ENCODE results near the gene CELA3B. TPM values are rescaled to one million over a fixed set of nuclear protein-coding genes. Genes with fewer than 3 reads are reported as not detected.
"Not testable (repeated sequence)": the region's sequence is repeated elsewhere in the genome, so short reads cannot be mapped to it uniquely, and the experiment has no call there.

The CELA3B gene
- polyA plus RNA-seq, 1 donor (not counting 4 experiments of a cell fraction or from before 2014, with no cell fraction given) = not detected

GRCh38 chr1:22001409-22001808, 24.6 kb downstream of the CELA3B start, which contains the start of gene CELA3A:
TSS of gene CELA3A (plus strand) at chr1:22001657. CDS start at chr1:22001675, 18 bp downstream.
- Histone ChIP-seq H4K20me1 (ENCODE audit: control insufficient read depth, extremely low read depth, insufficient read depth, low read length) (no peaks in the 10 kb centered on the region), H3K36me3 (ENCODE audit: control insufficient read depth in 2 of 2, extremely low read depth in 1 of 2, insufficient read depth in 2 of 2, low read length in 2 of 2) (no peaks in the 10 kb centered on the region), H3K27ac (ENCODE audit: control insufficient read depth, insufficient read depth, low read length) (no peak within 1 kb of the TSS), H3K27me3 (ENCODE audit: control insufficient read depth, extremely low read depth, insufficient read depth, low read length) (no peaks in the 10 kb centered on the region), H3K4me1 (ENCODE audit: control insufficient read depth, extremely low read depth, insufficient read depth, low read length) (peaks cover 3% of the 10 kb centered on the region), H3K4me3 (ENCODE audit: control insufficient read depth in 2 of 3, extremely low read depth in 1 of 3, insufficient read depth in 2 of 3, low read depth in 1 of 3, low read length in 3 of 3) (no peak within 1 kb of the TSS), H2AFZ (ENCODE audit: control insufficient read depth, low read length) (no peak within 1 kb of the TSS), H3K9me3 (ENCODE audit: control insufficient read depth, low read depth, low read length) (no peaks in the 10 kb centered on the region), H3K4me2 (ENCODE audit: control insufficient read depth, extremely low read depth, insufficient read depth, low read depth, low read length) (no peak within 1 kb of the TSS), H3K9ac (ENCODE audit: control insufficient read depth, extremely low read depth, insufficient read depth, low read length) (no peak within 1 kb of the TSS), H3K79me2 (ENCODE audit: control insufficient read depth, insufficient read depth, low read length) (no peaks in the 10 kb centered on the region), H3K9me1 (ENCODE audit: control insufficient read depth, extremely low read depth, insufficient read depth, low read length) (no peaks in the 10 kb centered on the region)
- FAIRE-seq (no peak), DNase-seq (ENCODE audit: low read depth, low spot score) (no peak)
- TF ChIP-seq CTCF (optimal IDR thresholded peaks at IDR 0.05 in 1 of 3, IDR thresholded peaks at IDR 0.05 in 1 of 3, conservative IDR thresholded peaks at IDR 0.05 in 1 of 3; ENCODE audit: extremely low read depth in 1 of 3, insufficient read depth in 2 of 3, low read length in 3 of 3) (no peak), EZH2 (IDR thresholded peaks at IDR 0.05; ENCODE audit: low read length) (no peak)
- dilution Hi-C loops (cut with MboI; ENCODE audit: extremely low pct_ligation_motif_present, low sequenced_read_pairs) = no loop called here

- H3K9me1 ChIP-seq (ENCODE audit: control insufficient read depth, extremely low read depth, insufficient read depth, low read length); H4K20me1 ChIP-seq (ENCODE audit: control insufficient read depth, extremely low read depth, insufficient read depth, low read length); H3K4me3 ChIP-seq (ENCODE audit: control insufficient read depth in 2 of 3, extremely low read depth in 1 of 3, insufficient read depth in 2 of 3, low read depth in 1 of 3, low read length in 3 of 3); DNase-seq (ENCODE audit: low read depth, low spot score); H3K27me3 ChIP-seq (ENCODE audit: control insufficient read depth, extremely low read depth, insufficient read depth, low read length); H2AFZ ChIP-seq (ENCODE audit: control insufficient read depth, low read length); H3K36me3 ChIP-seq (ENCODE audit: control insufficient read depth in 2 of 2, extremely low read depth in 1 of 2, insufficient read depth in 2 of 2, low read length in 2 of 2); dilution Hi-C loops (cut with MboI; ENCODE audit: extremely low pct_ligation_motif_present, low sequenced_read_pairs); H3K9me3 ChIP-seq (ENCODE audit: control insufficient read depth, low read depth, low read length); H3K79me2 ChIP-seq (ENCODE audit: control insufficient read depth, insufficient read depth, low read length); H3K4me2 ChIP-seq (ENCODE audit: control insufficient read depth, extremely low read depth, insufficient read depth, low read depth, low read length); H3K9ac ChIP-seq (ENCODE audit: control insufficient read depth, extremely low read depth, insufficient read depth, low read length); H3K4me1 ChIP-seq (ENCODE audit: control insufficient read depth, extremely low read depth, insufficient read depth, low read length); H3K27ac ChIP-seq (ENCODE audit: control insufficient read depth, insufficient read depth, low read length); FAIRE-seq: not testable (repeated sequence)
Measured at GRCh38 chr1:22002461-22002860, 25.6 kb downstream of the CELA3B start.

GRCh38 chr1:22002875-22003274, 26.1 kb downstream of the CELA3B start:
- H3K27me3 ChIP-seq (ENCODE audit: control insufficient read depth, extremely low read depth, insufficient read depth, low read length); H3K9me3 ChIP-seq (ENCODE audit: control insufficient read depth, low read depth, low read length); H3K4me2 ChIP-seq (ENCODE audit: control insufficient read depth, extremely low read depth, insufficient read depth, low read depth, low read length); H3K4me1 ChIP-seq (ENCODE audit: control insufficient read depth, extremely low read depth, insufficient read depth, low read length); H3K36me3 ChIP-seq (ENCODE audit: control insufficient read depth in 2 of 2, extremely low read depth in 1 of 2, insufficient read depth in 2 of 2, low read length in 2 of 2); H4K20me1 ChIP-seq (ENCODE audit: control insufficient read depth, extremely low read depth, insufficient read depth, low read length); H3K9me1 ChIP-seq (ENCODE audit: control insufficient read depth, extremely low read depth, insufficient read depth, low read length); DNase-seq (ENCODE audit: low read depth, low spot score); H3K27ac ChIP-seq (ENCODE audit: control insufficient read depth, insufficient read depth, low read length); H3K4me3 ChIP-seq (ENCODE audit: control insufficient read depth in 2 of 3, extremely low read depth in 1 of 3, insufficient read depth in 2 of 3, low read depth in 1 of 3, low read length in 3 of 3); H3K9ac ChIP-seq (ENCODE audit: control insufficient read depth, extremely low read depth, insufficient read depth, low read length); dilution Hi-C loops (cut with MboI; ENCODE audit: extremely low pct_ligation_motif_present, low sequenced_read_pairs); H2AFZ ChIP-seq (ENCODE audit: control insufficient read depth, low read length); H3K79me2 ChIP-seq (ENCODE audit: control insufficient read depth, insufficient read depth, low read length); FAIRE-seq: not testable (repeated sequence)

- H3K79me2 ChIP-seq (ENCODE audit: control insufficient read depth, insufficient read depth, low read length); H2AFZ ChIP-seq (ENCODE audit: control insufficient read depth, low read length); H3K9ac ChIP-seq (ENCODE audit: control insufficient read depth, extremely low read depth, insufficient read depth, low read length); H3K9me3 ChIP-seq (ENCODE audit: control insufficient read depth, low read depth, low read length); FAIRE-seq; H3K36me3 ChIP-seq (ENCODE audit: control insufficient read depth in 2 of 2, extremely low read depth in 1 of 2, insufficient read depth in 2 of 2, low read length in 2 of 2); H3K4me1 ChIP-seq (ENCODE audit: control insufficient read depth, extremely low read depth, insufficient read depth, low read length); H3K27ac ChIP-seq (ENCODE audit: control insufficient read depth, insufficient read depth, low read length); H3K4me3 ChIP-seq (ENCODE audit: control insufficient read depth in 2 of 3, extremely low read depth in 1 of 3, insufficient read depth in 2 of 3, low read depth in 1 of 3, low read length in 3 of 3); H3K27me3 ChIP-seq (ENCODE audit: control insufficient read depth, extremely low read depth, insufficient read depth, low read length); H3K9me1 ChIP-seq (ENCODE audit: control insufficient read depth, extremely low read depth, insufficient read depth, low read length); DNase-seq (ENCODE audit: low read depth, low spot score); dilution Hi-C loops (cut with MboI; ENCODE audit: extremely low pct_ligation_motif_present, low sequenced_read_pairs); H4K20me1 ChIP-seq (ENCODE audit: control insufficient read depth, extremely low read depth, insufficient read depth, low read length); H3K4me2 ChIP-seq (ENCODE audit: control insufficient read depth, extremely low read depth, insufficient read depth, low read depth, low read length): not testable (repeated sequence)
Measured at GRCh38 chr1:22003959-22004358, 27.1 kb downstream of the CELA3B start.
